Kidney epithelial cell (primary cell): Measurements from ENCODE around the gene KIAA1755. TPM values are rescaled to one million over a fixed set of nuclear protein-coding genes. Genes with fewer than 3 reads are reported as not detected.

Experiments used
- DNase-seq: peaks from one replicate; pipeline ENCODE4 v3.0.0-alpha.2; 2010; ENCODE audit warnings: low read depth
- H3K27me3 ChIP-seq: 2 replicates; pipeline ENCODE4 v1.6.0; 2011; ENCODE audit warnings: low read length; ENCODE audit not compliant: control insufficient read depth, insufficient read depth
- H3K36me3 ChIP-seq: 2 replicates; pipeline ENCODE4 v1.5.1; 2011; ENCODE audit warnings: low read length; ENCODE audit not compliant: control insufficient read depth, insufficient read depth
- H3K4me3 ChIP-seq: 2 replicates; pipeline ENCODE4 v1.5.1; 2011; ENCODE audit warnings: low read depth, mild to moderate bottlenecking, control low read depth, low read length
- CTCF ChIP-seq: IDR thresholded peaks from 2 replicates; pipeline ENCODE4 v1.5.1; 2011; ENCODE audit warnings: mild to moderate bottlenecking, moderate library complexity, low read length, control low read depth, inconsistent platforms; ENCODE audit not compliant: insufficient read depth, poor library complexity, severe bottlenecking
- total RNA-seq: library from RNA; depleted of rRNA; stranded (reverse); fragments of >200 nt; gene quantifications from 2 replicates; pipeline ENCODE4 v1.2.3, GENCODE V29; 2015

The KIAA1755 gene
- total RNA-seq, 1 donor from 2014 or later: 1.4 TPM

- DNase-seq: no peak
- H3K36me3 ChIP-seq: no peaks in the 10 kb centered on the region
- TF ChIP-seq CTCF: no peak
These were observed 93.8 kb downstream of the KIAA1755 start for GRCh38 chr20:38166703-38167233.

GRCh38 chr20:38165966-38166702 is 94.4 kb downstream of the KIAA1755 start:
- Histone ChIP-seq H3K27me3 (no peaks in the 10 kb centered on the region), H3K4me3 (no peak overlapping the region), H3K36me3 (no peaks in the 10 kb centered on the region)
- TF ChIP-seq CTCF: no peak
- no peak for DNase-seq

More at GRCh38 chr20:38166703-38167233, 93.8 kb downstream of the KIAA1755 start:
- H3K4me3 ChIP-seq: no peak overlapping the region
- no peaks in the 10 kb centered on the region for H3K27me3 ChIP-seq

- Histone ChIP-seq H3K4me3 (peak within 1 kb of the TSS; percentile 60), H3K36me3 (no peaks in the 10 kb centered on the region), H3K27me3 (no peaks in the 10 kb centered on the region)
- DNase-seq: no peak
- peak; percentile 80 for TF ChIP-seq CTCF
These were observed 95.2 kb downstream of the KIAA1755 start, which contains the start of gene TGM2 for GRCh38 chr20:38165089-38165965. TSS of gene TGM2 (minus strand) at chr20:38165270. CDS start at chr20:38165198, 72 bp downstream.

- no peak for TF ChIP-seq CTCF
- DNase-seq: no peak
- H3K36me3 ChIP-seq: no peaks in the 10 kb centered on the region
- no peaks in the 10 kb centered on the region for H3K27me3 ChIP-seq
- H3K4me3 ChIP-seq: peak overlapping the region; percentile 60
These were observed 95.9 kb downstream of the KIAA1755 start for GRCh38 chr20:38164624-38165088.

GRCh38 chr20:38164069-38164468 is 96.5 kb downstream of the KIAA1755 start:
- Histone ChIP-seq H3K27me3 (no peaks in the 10 kb centered on the region), H3K36me3 (no peaks in the 10 kb centered on the region), H3K4me3 (peak overlapping the region; percentile 60)
- no peak for DNase-seq
- no peak for TF ChIP-seq CTCF
